Measurements from ENCODE around the gene EDA. TPM values are rescaled to one million over a fixed set of nuclear protein-coding genes. Genes with fewer than 3 reads are reported as not detected.
A peak's percentile ranks its signal among the peaks of the same experiment; 100 is the strongest.

Gene EDA
- total RNA-seq, 2 experiments from 2014 or later: 1.8 to 3.9 TPM

DNA sequence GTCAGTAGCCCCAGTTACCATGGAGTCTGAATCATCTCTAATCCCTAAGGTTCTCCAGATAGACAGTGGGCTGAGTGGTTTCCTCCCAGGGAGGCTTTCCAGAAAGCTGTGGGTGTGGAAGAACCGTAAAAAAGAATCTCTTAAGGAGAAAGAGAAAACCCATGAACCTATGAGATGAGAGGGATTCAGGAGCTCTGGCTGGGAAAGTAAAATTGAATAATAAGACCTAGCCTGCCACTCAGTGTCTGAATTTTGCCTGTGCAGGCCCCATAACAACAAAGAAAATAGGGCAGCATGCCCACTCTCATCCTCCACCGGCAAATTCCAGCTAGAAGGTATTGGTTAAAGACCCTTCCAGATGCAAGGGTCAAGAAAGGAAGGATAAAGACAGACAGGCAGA, 416.9 kb downstream of the EDA start:
- H3K4me2 ChIP-seq (ENCODE audit: low read length): no peak overlapping the region
- no peak overlapping the region for H3K4me3 ChIP-seq (ENCODE audit: low read depth, low read length, poor library complexity, severe bottlenecking)
- BruUV-seq (replicated peaks): no TSS peak
- intact Hi-C loops (cut with micrococcal nuclease; ENCODE audit: unreplicated experiment): loop anchor here (1.0 to 2.0 kb wide), 2 partner anchors 65 to 100 kb away; partner anchors contain the start of gene IGBP1
- no peaks in the 10 kb centered on the region for H3K4me1 ChIP-seq (ENCODE audit: insufficient read depth, low read length, poor library complexity, severe bottlenecking)
- POLR2A ChIA-PET: no interaction called here
- TF ChIP-seq, protein P1, sequence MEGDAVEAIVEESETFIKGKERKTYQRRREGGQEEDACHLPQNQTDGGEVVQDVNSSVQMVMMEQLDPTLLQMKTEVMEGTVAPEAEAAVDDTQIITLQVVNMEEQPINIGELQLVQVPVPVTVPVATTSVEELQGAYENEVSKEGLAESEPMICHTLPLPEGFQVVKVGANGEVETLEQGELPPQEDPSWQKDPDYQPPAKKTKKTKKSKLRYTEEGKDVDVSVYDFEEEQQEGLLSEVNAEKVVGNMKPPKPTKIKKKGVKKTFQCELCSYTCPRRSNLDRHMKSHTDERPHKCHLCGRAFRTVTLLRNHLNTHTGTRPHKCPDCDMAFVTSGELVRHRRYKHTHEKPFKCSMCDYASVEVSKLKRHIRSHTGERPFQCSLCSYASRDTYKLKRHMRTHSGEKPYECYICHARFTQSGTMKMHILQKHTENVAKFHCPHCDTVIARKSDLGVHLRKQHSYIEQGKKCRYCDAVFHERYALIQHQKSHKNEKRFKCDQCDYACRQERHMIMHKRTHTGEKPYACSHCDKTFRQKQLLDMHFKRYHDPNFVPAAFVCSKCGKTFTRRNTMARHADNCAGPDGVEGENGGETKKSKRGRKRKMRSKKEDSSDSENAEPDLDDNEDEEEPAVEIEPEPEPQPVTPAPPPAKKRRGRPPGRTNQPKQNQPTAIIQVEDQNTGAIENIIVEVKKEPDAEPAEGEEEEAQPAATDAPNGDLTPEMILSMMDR (conservative IDR thresholded peaks at IDR 0.05; ENCODE audit: low read length): no peak
- TF ChIP-seq EZH2phosphoT487 (IDR thresholded peaks at IDR 0.05; ENCODE audit: borderline replicate concordance, low read depth, low read length): no peak
- DNase-seq (ENCODE audit: low spot score): no peak
- H4K20me1 ChIP-seq (ENCODE audit: insufficient read depth, low read length): no peaks in the 10 kb centered on the region
- no peaks in the 10 kb centered on the region for H3K9me2 ChIP-seq (ENCODE audit: insufficient read depth, low read length)
- no peaks in the 10 kb centered on the region for H3K36me3 ChIP-seq (ENCODE audit: insufficient read depth, low read length)
- H3K9me3 ChIP-seq (ENCODE audit: low read length): no peaks in the 10 kb centered on the region
- H3K27ac ChIP-seq (ENCODE audit: low read depth, low read length, poor library complexity, severe bottlenecking): no peak overlapping the region
- CTCF ChIA-PET (ENCODE audit: unreplicated experiment): no interaction called here
- no peaks in the 10 kb centered on the region for H3K79me2 ChIP-seq (ENCODE audit: insufficient read depth, low read depth, low read length)
- no peak overlapping the region for H2AFZ ChIP-seq (ENCODE audit: low read length)

DNA sequence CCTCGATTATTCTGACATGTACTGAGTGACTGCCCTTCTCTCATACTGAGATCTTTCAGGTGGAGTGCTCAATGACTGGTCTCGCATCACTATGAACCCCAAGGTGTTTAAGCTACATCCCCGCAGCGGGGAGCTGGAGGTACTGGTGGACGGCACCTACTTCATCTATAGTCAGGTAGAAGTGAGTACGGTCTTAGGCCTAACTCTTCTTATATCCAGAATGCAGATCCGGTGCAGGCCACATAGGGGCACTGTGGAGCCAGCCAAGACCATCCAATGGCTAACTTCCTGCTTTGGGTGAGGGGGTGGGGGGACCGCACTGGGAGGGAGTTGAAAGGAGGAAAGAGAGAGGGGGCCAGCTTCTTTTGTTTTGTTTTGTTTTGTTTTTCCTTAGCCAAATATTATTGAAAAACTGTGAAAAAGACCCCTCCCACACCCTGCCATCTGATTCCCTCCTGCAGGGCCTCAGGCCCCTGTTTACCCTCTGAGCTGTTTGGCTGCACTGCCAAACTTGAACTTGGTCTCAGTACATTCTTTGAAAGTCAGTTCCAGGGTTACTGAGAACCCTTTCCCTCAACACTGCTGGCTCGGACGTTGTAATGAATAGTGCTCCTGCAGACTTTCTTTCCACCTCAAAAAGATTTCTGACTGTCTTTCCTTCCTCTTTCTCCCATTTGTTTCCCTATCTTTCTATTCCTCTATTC, 417.6 kb downstream of the EDA start:
- no peak overlapping the region for H3K4me2 ChIP-seq (ENCODE audit: low read length)
- intact Hi-C loops (cut with micrococcal nuclease; ENCODE audit: unreplicated experiment): loop anchor here (1.0 to 2.0 kb wide), 2 partner anchors 64 to 99 kb away; partner anchors contain the start of gene IGBP1
- DNase-seq (ENCODE audit: low spot score): peak; percentile 39
- no peaks in the 10 kb centered on the region for H3K79me2 ChIP-seq (ENCODE audit: insufficient read depth, low read depth, low read length)
- ChIA-PET POLR2A (no interaction called here), CTCF (ENCODE audit: unreplicated experiment) (interaction anchor here (1.0 kb wide), 1 partner anchor 1205 kb away, joined by 3 read pairs; the partner anchor contains the start of gene EFNB1)
- no TSS peak for BruUV-seq (replicated peaks)
- H3K4me3 ChIP-seq (ENCODE audit: low read depth, low read length, poor library complexity, severe bottlenecking): no peak overlapping the region
- no peaks in the 10 kb centered on the region for H3K9me3 ChIP-seq (ENCODE audit: low read length)
- no peaks in the 10 kb centered on the region for H3K9me2 ChIP-seq (ENCODE audit: insufficient read depth, low read length)
- no peaks in the 10 kb centered on the region for H4K20me1 ChIP-seq (ENCODE audit: insufficient read depth, low read length)
- H3K4me1 ChIP-seq (ENCODE audit: insufficient read depth, low read length, poor library complexity, severe bottlenecking): no peaks in the 10 kb centered on the region
- H3K36me3 ChIP-seq (ENCODE audit: insufficient read depth, low read length): no peaks in the 10 kb centered on the region
- TF ChIP-seq, protein P1 (conservative IDR thresholded peaks at IDR 0.05; ENCODE audit: low read length): peak; percentile 72
- TF ChIP-seq EZH2phosphoT487 (IDR thresholded peaks at IDR 0.05; ENCODE audit: borderline replicate concordance, low read depth, low read length): no peak
- H3K27ac ChIP-seq (ENCODE audit: low read depth, low read length, poor library complexity, severe bottlenecking): no peak overlapping the region
- H2AFZ ChIP-seq (ENCODE audit: low read length): no peak overlapping the region

DNA sequence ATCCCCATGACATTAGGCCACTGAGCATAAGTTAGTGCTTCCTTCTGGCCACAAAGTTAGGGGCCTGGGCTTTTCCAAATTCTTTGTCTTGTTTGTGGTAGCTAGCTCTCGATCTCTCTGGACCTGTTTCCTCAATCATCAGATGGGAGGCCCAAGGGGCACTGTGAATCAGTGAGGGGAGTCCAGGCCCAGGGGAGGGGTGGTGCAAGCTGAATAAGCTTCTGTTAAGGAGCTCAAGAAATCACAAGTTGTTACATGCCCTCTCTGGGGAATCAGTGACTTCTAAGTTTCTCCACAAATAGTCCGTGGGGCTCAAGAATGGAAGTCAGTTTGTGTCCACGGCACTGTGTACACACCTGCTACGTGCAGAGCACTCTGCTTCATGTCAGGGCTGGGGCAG, 418.7 kb downstream of the EDA start:
- ChIA-PET POLR2A (no interaction called here), CTCF (ENCODE audit: unreplicated experiment) (no interaction called here)
- BruUV-seq (replicated peaks): no TSS peak
- Histone ChIP-seq H3K9me3 (ENCODE audit: low read length) (no peaks in the 10 kb centered on the region), H2AFZ (ENCODE audit: low read length) (no peak overlapping the region), H3K4me2 (ENCODE audit: low read length) (no peak overlapping the region), H3K27ac (ENCODE audit: low read depth, low read length, poor library complexity, severe bottlenecking) (no peak overlapping the region), H3K79me2 (ENCODE audit: insufficient read depth, low read depth, low read length) (no peaks in the 10 kb centered on the region), H3K9me2 (ENCODE audit: insufficient read depth, low read length) (no peaks in the 10 kb centered on the region), H3K36me3 (ENCODE audit: insufficient read depth, low read length) (no peaks in the 10 kb centered on the region), H3K4me1 (ENCODE audit: insufficient read depth, low read length, poor library complexity, severe bottlenecking) (no peaks in the 10 kb centered on the region), H3K4me3 (ENCODE audit: low read depth, low read length, poor library complexity, severe bottlenecking) (no peak overlapping the region), H4K20me1 (ENCODE audit: insufficient read depth, low read length) (no peaks in the 10 kb centered on the region)
- no peak for DNase-seq (ENCODE audit: low spot score)
- TF ChIP-seq, protein P1 (conservative IDR thresholded peaks at IDR 0.05; ENCODE audit: low read length): no peak
- no peak for TF ChIP-seq EZH2phosphoT487 (IDR thresholded peaks at IDR 0.05; ENCODE audit: borderline replicate concordance, low read depth, low read length)
- intact Hi-C loops (cut with micrococcal nuclease; ENCODE audit: unreplicated experiment): no loop called here

Data from OCI-LY7 (cell line).